Esophagus (tissue), 2 donors: ENCODE measurements around the gene VEZF1. TPM values are rescaled to one million over a fixed set of nuclear protein-coding genes. Genes with fewer than 3 reads are reported as not detected.
"Not testable (repeated sequence)": the region's sequence is repeated elsewhere in the genome, so short reads cannot be mapped to it uniquely, and the experiment has no call there.

ENCODE experiments used
- H3K27ac ChIP-seq, 2 donors: one replicate each; pipeline ENCODE4 v1.5.1; 2013; ENCODE audit warnings: low read depth in 2 of 2, mild to moderate bottlenecking in 2 of 2, inconsistent platforms in 1 of 2, low read length in 1 of 2, moderate library complexity in 1 of 2
- H3K27me3 ChIP-seq, 2 donors: one replicate each; pipeline ENCODE4 v1.6.1; 2013; ENCODE audit warnings: low read length in 2 of 2, control low read depth in 1 of 2, mild to moderate bottlenecking in 1 of 2; ENCODE audit not compliant: insufficient read depth in 2 of 2, control insufficient read depth in 1 of 2
- H3K36me3 ChIP-seq, 2 donors: one replicate each; pipeline ENCODE4 v1.6.1; 2013; ENCODE audit warnings: low read length in 1 of 2; ENCODE audit not compliant: control insufficient read depth in 2 of 2, insufficient read depth in 2 of 2
- H3K4me1 ChIP-seq, 2 donors: one replicate each; pipeline ENCODE4 v1.6.1; 2013; ENCODE audit warnings: low read length in 1 of 2; ENCODE audit not compliant: control insufficient read depth in 2 of 2, insufficient read depth in 2 of 2
- H3K4me3 ChIP-seq, 2 donors: one replicate each; pipeline ENCODE4 v1.5.1; 2013; ENCODE audit warnings: low read length in 2 of 2, mild to moderate bottlenecking in 2 of 2, low read depth in 1 of 2, moderate library complexity in 1 of 2
- H3K9me3 ChIP-seq, 2 donors: one replicate each; pipeline ENCODE4 v1.6.1; 2013; ENCODE audit warnings: mild to moderate bottlenecking in 2 of 2, low read depth in 1 of 2, low read length in 1 of 2, moderate library complexity in 1 of 2; ENCODE audit not compliant: control insufficient read depth in 2 of 2, insufficient read depth in 1 of 2
- WGBS, 2 donors: extraction: QIAGEN DNeasy Blood & Tissue Kit; methylation state at CpG; one replicate each; pipeline ENCODE4 v1.1.7; 2013; 5-methylcytosine and 5-hydroxymethylcytosine counted together
- polyA plus RNA-seq, 2 donors: library from polyadenylated mRNA; stranded (reverse); fragments of 200-250 nt; gene quantifications; one replicate each; pipeline ENCODE4 v1.2.3, GENCODE V29; 2013
- donor health status: healthy with polysubstance abuse.
- donor health status: Bipolar disorder and iron deficiency.

Gene VEZF1
- polyA plus RNA-seq, 2 donors, result 8.8 to 10.6 TPM

DNA sequence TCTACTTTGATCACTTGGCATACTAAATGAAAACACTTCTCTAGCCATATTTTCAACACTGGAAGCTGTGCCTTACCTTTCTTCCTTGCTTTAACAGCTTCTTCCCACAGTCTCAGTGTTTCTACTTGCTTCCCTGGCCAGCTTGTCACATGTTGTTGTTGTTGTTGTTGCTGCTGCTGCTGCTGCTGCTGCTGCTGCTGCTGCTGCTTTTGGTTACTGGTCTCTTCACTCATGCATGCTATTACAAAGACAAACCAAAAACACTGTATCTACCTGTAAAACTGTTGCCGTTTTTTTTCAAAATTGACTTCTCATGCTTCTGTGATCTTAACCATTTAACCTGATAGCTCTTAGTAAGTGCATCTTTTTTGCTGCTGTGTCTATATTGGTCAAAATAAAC, 9.0 kb downstream of the VEZF1 start:
- Histone ChIP-seq H3K4me1 (peaks cover 0 to 3% of the 10 kb centered on the region in 2 donors), H3K27me3 (no peaks in the 10 kb centered on the region), H3K27ac (no peak overlapping the region), H3K9me3 (no peaks in the 10 kb centered on the region), H3K4me3 (no peak overlapping the region), H3K36me3 (peaks cover 4 to 6% of the 10 kb centered on the region in 2 donors)
- 66 to 73% methylated on average over 1 of the region's 1 CpG for WGBS, 2 donors

DNA sequence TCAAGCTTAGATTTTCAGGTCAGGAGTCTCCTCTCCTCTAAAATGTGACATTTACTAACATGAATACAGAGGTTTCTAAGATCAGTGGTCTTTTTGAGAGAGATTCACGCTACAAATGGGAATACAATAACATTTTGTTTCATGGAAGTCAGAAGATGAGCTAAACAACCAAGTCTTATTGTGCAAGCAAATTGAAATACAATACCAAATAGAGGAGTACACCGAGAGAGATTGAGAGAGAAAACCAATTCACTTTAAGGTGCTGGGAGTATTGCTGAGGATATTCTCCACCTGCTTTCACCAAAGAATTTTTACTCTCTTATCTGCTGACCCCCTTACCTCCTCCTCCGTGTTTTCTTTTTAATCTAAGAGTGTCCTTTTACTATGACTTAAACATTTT, 11.5 kb downstream of the VEZF1 start:
- H3K27ac ChIP-seq, result no peak overlapping the region
- 89% methylated on average over 3 of the region's 3 CpGs for WGBS, 2 donors
- no peak overlapping the region for H3K4me3 ChIP-seq
- H3K27me3 ChIP-seq, result no peaks in the 10 kb centered on the region
- no peaks in the 10 kb centered on the region for H3K9me3 ChIP-seq
- H3K36me3 ChIP-seq, result peaks cover 4 to 6% of the 10 kb centered on the region in 2 donors
- H3K4me1 ChIP-seq, result no peaks in the 10 kb centered on the region

DNA sequence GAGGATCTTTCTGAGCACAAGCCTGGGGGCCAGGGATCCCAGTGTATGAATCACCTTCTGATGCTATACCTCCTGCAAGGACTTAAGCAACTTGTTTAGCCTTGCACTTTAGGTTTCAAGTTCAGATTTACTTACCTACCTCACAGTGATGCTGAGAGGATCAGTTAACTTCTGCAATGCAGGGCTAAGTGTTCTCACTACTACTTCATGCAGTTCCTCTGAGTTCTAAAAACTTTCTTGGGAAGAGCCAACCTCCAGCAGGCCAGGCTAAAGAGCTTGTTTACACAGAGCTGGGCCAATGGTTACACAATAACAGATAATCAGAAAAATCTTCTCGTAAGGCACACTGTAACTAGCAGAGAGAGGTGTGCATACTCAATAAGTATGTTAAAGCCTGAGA, 13.0 kb downstream of the VEZF1 start:
- Histone ChIP-seq H3K4me3 (no peak overlapping the region), H3K4me1 (no peaks in the 10 kb centered on the region), H3K9me3 (no peaks in the 10 kb centered on the region), H3K36me3 (peaks cover 4 to 6% of the 10 kb centered on the region in 2 donors), H3K27me3 (no peaks in the 10 kb centered on the region), H3K27ac (no peak overlapping the region)
- 20 to 50% methylated on average over 1 of the region's 1 CpG for WGBS, 2 donors

DNA sequence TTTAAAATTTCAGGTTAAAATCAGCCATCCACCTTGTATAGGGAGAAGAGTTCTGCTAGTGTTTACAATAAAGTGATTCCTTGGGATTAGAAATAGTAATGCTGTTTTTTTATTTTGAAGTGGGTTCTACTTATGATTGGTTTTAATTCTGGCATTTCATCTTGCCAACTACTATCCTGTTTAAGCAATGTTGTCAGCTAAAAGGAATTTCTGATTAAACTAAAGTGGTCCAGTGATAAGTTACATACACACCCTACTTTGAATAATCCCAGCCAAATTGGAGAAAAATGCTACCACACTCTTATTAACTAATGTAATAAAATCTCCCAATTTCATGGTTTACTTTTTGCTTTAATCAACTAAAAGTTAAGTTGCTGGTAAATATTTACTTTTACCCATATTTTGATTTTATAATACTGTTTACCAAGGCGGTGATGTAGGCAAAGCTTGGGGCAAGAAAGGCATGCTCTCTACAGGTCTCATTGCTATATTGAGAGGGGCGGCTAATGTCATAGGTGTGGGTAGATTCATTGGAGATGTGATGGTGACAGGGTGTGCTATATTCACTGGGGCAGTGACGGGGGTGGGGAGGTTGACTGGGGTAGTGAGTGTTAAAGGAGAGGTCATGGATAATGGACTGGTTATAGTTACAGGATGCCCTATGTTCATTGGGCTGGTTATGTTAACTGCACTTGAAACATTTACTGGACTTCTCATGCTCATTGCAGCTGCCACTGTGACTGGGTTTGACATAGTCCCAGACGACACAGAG, 13.8 kb downstream of the VEZF1 start:
- H3K36me3 ChIP-seq, H3K27me3 ChIP-seq, H3K4me3 ChIP-seq, H3K4me1 ChIP-seq, H3K9me3 ChIP-seq, H3K27ac ChIP-seq: not testable (repeated sequence)
- WGBS, 2 donors, result 87 to 91% methylated on average over 4 of the region's 4 CpGs

DNA sequence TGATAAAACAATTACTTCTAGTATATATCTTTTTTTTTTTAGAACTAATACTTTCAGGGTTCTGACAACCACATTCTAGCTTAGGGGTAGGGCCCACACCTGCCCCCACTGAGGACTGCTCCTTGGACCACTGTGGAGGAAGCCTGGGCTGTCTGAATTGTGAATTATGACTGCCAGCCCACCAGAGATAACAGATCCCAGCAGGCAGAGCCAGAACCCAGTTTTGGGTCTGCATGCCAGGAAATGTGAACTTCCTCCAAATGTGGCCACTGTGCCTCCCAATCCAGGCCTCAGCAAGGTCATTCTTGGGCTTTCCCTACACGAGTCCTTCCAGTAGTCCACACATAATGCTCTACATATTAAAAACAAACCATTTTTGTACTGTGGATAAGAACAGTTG, 15.9 kb downstream of the VEZF1 start:
- Histone ChIP-seq H3K4me1 (no peaks in the 10 kb centered on the region), H3K4me3 (no peak overlapping the region), H3K27me3 (no peaks in the 10 kb centered on the region), H3K27ac (peak overlapping the region in 1 of 2 donors; percentile 41), H3K36me3 (peaks cover 2 to 4% of the 10 kb centered on the region in 2 donors), H3K9me3 (no peaks in the 10 kb centered on the region)
- WGBS, 2 donors, result 49 to 58% methylated on average over 1 of the region's 1 CpG

DNA sequence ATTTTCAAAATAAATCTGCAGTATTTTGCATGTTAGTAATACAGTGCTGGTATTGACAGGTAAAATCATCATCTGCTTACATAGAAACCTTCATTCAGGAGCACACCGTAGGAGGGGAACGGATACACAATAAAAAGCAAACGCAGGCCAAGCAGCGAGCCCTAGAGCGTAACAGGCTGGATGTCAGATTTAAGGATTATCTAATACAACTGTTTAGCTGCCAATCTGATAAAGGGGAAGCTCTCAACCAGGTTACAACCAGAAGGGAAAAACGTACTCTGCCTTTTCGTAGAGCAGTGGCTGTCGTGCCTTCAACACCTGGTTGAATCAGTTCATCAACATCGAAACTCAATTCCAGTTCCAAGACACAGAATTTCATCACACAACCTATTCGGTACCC, 16.5 kb downstream of the VEZF1 start:
- WGBS, 2 donors, result 63% methylated on average over 10 of the region's 10 CpGs
- H3K27me3 ChIP-seq, result no peaks in the 10 kb centered on the region
- no peaks in the 10 kb centered on the region for H3K9me3 ChIP-seq

DNA sequence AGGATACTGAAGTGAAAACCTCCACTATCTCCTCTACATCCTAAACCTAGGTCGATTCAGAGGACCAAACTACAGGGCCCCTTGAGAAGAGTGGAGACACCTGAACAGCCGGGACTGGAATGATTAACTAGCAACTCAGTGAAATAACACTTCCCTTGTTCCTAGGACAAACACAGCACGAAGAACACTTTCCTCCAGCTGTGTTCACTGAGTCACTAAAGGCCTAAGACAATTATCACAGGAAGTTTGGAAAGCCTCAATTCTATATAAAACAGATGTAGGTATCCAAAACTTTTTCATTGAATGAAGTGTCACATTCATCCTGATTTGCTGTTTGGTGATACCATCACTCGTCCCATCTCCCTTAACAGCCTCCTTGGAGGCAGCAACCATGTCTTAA, 17.3 kb downstream of the VEZF1 start:
- 59 to 60% methylated on average over 4 of the region's 4 CpGs for WGBS, 2 donors
- H3K36me3 ChIP-seq, result peaks cover 0 to 4% of the 10 kb centered on the region in 2 donors
- no peak overlapping the region for H3K27ac ChIP-seq

More for the DNA sequence above, 16.5 kb downstream of the VEZF1 start:
- H3K4me3 ChIP-seq, result no peak overlapping the region
- H3K27ac ChIP-seq, result no peak overlapping the region
- H3K4me1 ChIP-seq, result no peaks in the 10 kb centered on the region
- peaks cover 0 to 4% of the 10 kb centered on the region in 2 donors for H3K36me3 ChIP-seq

DNA sequence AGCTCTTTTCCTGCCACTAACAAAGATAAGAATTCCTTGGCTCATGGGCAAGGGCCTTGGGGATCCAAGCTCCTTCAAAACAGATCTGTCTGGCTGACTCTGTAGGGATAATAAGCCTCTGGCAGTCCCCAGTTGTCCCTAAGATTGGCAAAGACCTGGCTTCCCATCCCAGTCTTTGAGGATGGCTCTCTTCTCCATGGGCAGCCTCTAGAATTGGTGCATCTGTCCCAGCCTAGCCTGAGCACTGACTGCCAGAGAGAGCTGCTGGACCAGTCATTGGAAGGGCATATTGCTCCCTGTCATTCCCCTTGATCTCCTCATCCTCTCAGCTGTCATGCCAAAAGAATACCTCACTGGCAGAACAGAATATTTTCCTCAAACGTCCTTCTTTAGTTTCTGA, 19.6 kb downstream of the VEZF1 start:
- Histone ChIP-seq H3K27ac (no peak overlapping the region), H3K27me3 (no peaks in the 10 kb centered on the region), H3K9me3 (no peaks in the 10 kb centered on the region), H3K4me1 (no peaks in the 10 kb centered on the region), H3K36me3 (no peaks in the 10 kb centered on the region), H3K4me3 (no peak overlapping the region)
- WGBS, 2 donors, result 45 to 47% methylated on average over 1 of the region's 1 CpG

More for the DNA sequence above, 17.3 kb downstream of the VEZF1 start:
- Histone ChIP-seq H3K9me3 (no peaks in the 10 kb centered on the region), H3K4me3 (no peak overlapping the region), H3K4me1 (no peaks in the 10 kb centered on the region), H3K27me3 (no peaks in the 10 kb centered on the region)

DNA sequence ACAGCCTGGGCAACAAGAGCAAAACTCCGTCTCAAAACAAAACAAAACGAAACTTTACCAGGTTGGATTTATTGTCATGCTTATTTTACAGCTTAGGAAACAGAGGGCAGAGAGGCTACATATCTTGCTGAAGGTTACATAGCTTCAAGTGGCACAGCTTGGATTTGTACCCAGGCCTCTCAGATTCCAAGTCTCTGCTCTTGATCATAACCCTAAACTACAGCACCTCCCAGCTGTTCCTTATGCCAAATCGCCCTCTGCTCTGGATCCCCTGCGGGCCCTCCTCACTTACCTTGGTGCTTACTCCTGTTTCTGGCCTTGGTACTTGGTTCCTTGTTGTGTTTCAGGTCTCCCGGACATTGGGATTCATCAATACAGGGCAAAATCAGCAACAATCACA, 21.2 kb downstream of the VEZF1 start:
- no peaks in the 10 kb centered on the region for H3K36me3 ChIP-seq
- no peaks in the 10 kb centered on the region for H3K9me3 ChIP-seq
- H3K4me3 ChIP-seq, result no peak overlapping the region
- no peaks in the 10 kb centered on the region for H3K4me1 ChIP-seq
- no peaks in the 10 kb centered on the region for H3K27me3 ChIP-seq
- H3K27ac ChIP-seq, result no peak overlapping the region
- WGBS, 2 donors, result 89 to 90% methylated on average over 5 of the region's 5 CpGs

DNA sequence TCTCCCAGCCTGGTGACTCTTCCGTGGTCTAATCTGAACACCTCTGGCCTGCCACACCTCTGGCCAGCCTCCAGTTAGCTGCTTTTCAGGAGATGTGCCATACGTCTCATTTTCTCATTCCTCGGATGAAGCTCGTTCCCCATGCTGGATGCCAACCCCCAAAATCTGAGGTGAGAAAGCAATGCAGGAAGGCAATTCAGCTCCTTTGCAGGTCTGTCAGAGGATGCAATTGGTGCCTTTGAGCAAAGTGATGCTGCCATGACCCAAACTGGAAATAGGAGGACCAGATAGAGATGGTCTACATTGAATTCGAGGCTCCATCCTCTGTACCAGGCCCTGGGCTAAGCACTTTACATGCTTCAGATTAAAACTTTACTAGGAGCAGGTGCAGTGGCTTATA, 21.8 kb downstream of the VEZF1 start:
- H3K27me3 ChIP-seq, result no peaks in the 10 kb centered on the region
- H3K9me3 ChIP-seq, result no peaks in the 10 kb centered on the region
- no peak overlapping the region for H3K4me3 ChIP-seq
- H3K27ac ChIP-seq, result no peak overlapping the region
- WGBS, 2 donors, result 89 to 90% methylated on average over 5 of the region's 5 CpGs
- H3K4me1 ChIP-seq, result no peaks in the 10 kb centered on the region
- no peaks in the 10 kb centered on the region for H3K36me3 ChIP-seq
